ENCODE measurements around the gene LYVE1.

GRCh38 chr11:10550503-10551289 lies 17.8 kb downstream of the LYVE1 start:
- TF ChIP-seq ZNF121 (CRISPR knock-in tag; IDR thresholded peaks at IDR 0.05) (no peak), USF2 (IDR thresholded peaks at IDR 0.05; ENCODE audit: low read depth, low read length) (no peak), USF2 (CRISPR knock-in tag; IDR thresholded peaks at IDR 0.05; ENCODE audit: borderline replicate concordance) (no peak), SIX1 (CRISPR knock-in tag; IDR thresholded peaks at IDR 0.05; ENCODE audit: borderline replicate concordance) (no peak), ZNF274 (CRISPR knock-in tag; IDR thresholded peaks at IDR 0.05) (no peak), PAX8 (CRISPR knock-in tag; IDR thresholded peaks at IDR 0.05; ENCODE audit: borderline replicate concordance) (no peak), HBP1 (CRISPR knock-in tag; IDR thresholded peaks at IDR 0.05; ENCODE audit: low read depth) (no peak)
- TF ChIP-seq, protein P1, sequence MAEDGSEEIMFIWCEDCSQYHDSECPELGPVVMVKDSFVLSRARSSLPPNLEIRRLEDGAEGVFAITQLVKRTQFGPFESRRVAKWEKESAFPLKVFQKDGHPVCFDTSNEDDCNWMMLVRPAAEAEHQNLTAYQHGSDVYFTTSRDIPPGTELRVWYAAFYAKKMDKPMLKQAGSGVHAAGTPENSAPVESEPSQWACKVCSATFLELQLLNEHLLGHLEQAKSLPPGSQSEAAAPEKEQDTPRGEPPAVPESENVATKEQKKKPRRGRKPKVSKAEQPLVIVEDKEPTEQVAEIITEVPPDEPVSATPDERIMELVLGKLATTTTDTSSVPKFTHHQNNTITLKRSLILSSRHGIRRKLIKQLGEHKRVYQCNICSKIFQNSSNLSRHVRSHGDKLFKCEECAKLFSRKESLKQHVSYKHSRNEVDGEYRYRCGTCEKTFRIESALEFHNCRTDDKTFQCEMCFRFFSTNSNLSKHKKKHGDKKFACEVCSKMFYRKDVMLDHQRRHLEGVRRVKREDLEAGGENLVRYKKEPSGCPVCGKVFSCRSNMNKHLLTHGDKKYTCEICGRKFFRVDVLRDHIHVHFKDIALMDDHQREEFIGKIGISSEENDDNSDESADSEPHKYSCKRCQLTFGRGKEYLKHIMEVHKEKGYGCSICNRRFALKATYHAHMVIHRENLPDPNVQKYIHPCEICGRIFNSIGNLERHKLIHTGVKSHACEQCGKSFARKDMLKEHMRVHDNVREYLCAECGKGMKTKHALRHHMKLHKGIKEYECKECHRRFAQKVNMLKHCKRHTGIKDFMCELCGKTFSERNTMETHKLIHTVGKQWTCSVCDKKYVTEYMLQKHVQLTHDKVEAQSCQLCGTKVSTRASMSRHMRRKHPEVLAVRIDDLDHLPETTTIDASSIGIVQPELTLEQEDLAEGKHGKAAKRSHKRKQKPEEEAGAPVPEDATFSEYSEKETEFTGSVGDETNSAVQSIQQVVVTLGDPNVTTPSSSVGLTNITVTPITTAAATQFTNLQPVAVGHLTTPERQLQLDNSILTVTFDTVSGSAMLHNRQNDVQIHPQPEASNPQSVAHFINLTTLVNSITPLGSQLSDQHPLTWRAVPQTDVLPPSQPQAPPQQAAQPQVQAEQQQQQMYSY (CRISPR knock-in tag; IDR thresholded peaks at IDR 0.05), result no peak

Data from HepG2 (cell line).